Panc1 (cell line): Measurements from ENCODE around the gene FBXL17. TPM values are rescaled to one million over a fixed set of nuclear protein-coding genes. Genes with fewer than 3 reads are reported as not detected.

Source experiments
- ATAC-seq: fragments of 200-7000 bp; cut with Tn5 transposase; 2 replicates; pipeline ENCODE4 v1.9.1; 2020; ENCODE audit warnings: mild to moderate bottlenecking, moderate library complexity
- BruUV-seq: library from RNA; stranded (reverse); fragments of 400-500 nt; replicated peaks from 2 replicates; lab custom pipeline; 2021; lab: Mats Ljungman, UMichigan
- CTCF ChIA-PET: fragments of 300-600 bp; sonication (Branson Sonifier 250); formaldehyde crosslinking; loops from one replicate; lab custom pipeline; 2022; ENCODE audit warnings: antibody characterized with exemption; lab: Charles Lee
- POLR2A ChIA-PET: fragments of 300-600 bp; sonication (Branson Sonifier 250); formaldehyde crosslinking; loops from one replicate; lab custom pipeline; 2022; ENCODE audit warnings: antibody characterized with exemption; lab: Charles Lee
- DNase-seq: peaks from one replicate; pipeline ENCODE4 v3.0.0-alpha.2; 2010; ENCODE audit warnings: low read depth, low spot score
- H3K27ac ChIP-seq: 2 replicates; pipeline ENCODE4 v1.5.1; 2011; ENCODE audit warnings: mild to moderate bottlenecking, low read length, inconsistent platforms
- H3K27me3 ChIP-seq: fragments of 200-500 bp; sonication (Bioruptor generic); 2 replicates; pipeline ENCODE4 v1.6.0; 2014; ENCODE audit warnings: low read length, inconsistent platforms; ENCODE audit not compliant: control insufficient read depth, insufficient read depth
- H3K36me3 ChIP-seq: fragments of 200-500 bp; sonication (Bioruptor generic); 2 replicates; pipeline ENCODE4 v1.5.1; 2014; ENCODE audit warnings: inconsistent platforms, mild to moderate bottlenecking, low read length, moderate library complexity; ENCODE audit not compliant: control insufficient read depth, insufficient read depth
- H3K4me1 ChIP-seq: 2 replicates; pipeline ENCODE4 v1.5.1; 2011; ENCODE audit warnings: inconsistent platforms, mild to moderate bottlenecking, low read length, moderate library complexity; ENCODE audit not compliant: control insufficient read depth, insufficient read depth
- H3K4me3 ChIP-seq, 2 experiments: 2 replicates each; pipeline ENCODE4 v1.5.1; 2011 to 2012; ENCODE audit warnings: low read depth in 2 of 2, low read length in 2 of 2, mild to moderate bottlenecking in 2 of 2, inconsistent platforms in 1 of 2, moderate library complexity in 1 of 2
- H3K9me3 ChIP-seq: fragments of 200-500 bp; sonication (Bioruptor generic); 2 replicates; pipeline ENCODE4 v1.5.1; 2014; ENCODE audit warnings: low read depth, mild to moderate bottlenecking, inconsistent platforms, low read length, moderate library complexity; ENCODE audit not compliant: control insufficient read depth, insufficient read depth
- POLR2AphosphoS5 ChIP-seq: IDR thresholded peaks from 2 replicates; pipeline ENCODE4 v1.6.1; 2012; ENCODE audit warnings: mild to moderate bottlenecking, low read depth, low read length, moderate library complexity
- REST ChIP-seq, 2 experiments: IDR thresholded peaks; 2 replicates each; pipeline ENCODE4 v1.6.1; 2011 to 2012; ENCODE audit warnings: low read depth in 2 of 2, control low read depth in 1 of 2, low read length in 1 of 2, mild to moderate bottlenecking in 1 of 2, moderate library complexity in 1 of 2; ENCODE audit not compliant: insufficient read depth in 1 of 2
- SIN3A ChIP-seq: IDR thresholded peaks from 2 replicates; pipeline ENCODE4 v1.6.1; 2012; ENCODE audit warnings: low read depth, mild to moderate bottlenecking, low read length, moderate library complexity, borderline replicate concordance; ENCODE audit not compliant: insufficient read depth
- TCF7L2 ChIP-seq: IDR thresholded peaks from 2 replicates; pipeline ENCODE4 v1.6.1; 2011; ENCODE audit warnings: mild to moderate bottlenecking, low read depth, low read length, inconsistent platforms
- in situ Hi-C: cut with HindIII; loops from 2 replicates; pipeline ENCODE4 v1.10.0; 2016; ENCODE audit warnings: low sequenced_read_pairs, low pct_unique_long_range_greater_than_20kb
- intact Hi-C: fragments of 100-400 bp; cut with micrococcal nuclease; formaldehyde crosslinking; loops from one replicate; pipeline ENCODE4 v1.10.0; 2022; ENCODE audit not compliant: unreplicated experiment
- total RNA-seq: library from RNA; stranded (reverse); gene quantifications from one replicate; pipeline ENCODE4 v1.2.1, GENCODE V29; 2021; ENCODE audit not compliant: unreplicated experiment
- TF ChIP-seq, protein P1 (sequence below): fragments of 450-650 bp; IDR thresholded peaks from 2 replicates; pipeline ENCODE4 v1.5.1; 2017; ENCODE audit warnings: mild to moderate bottlenecking

FBXL17 gene
- total RNA-seq, 1 experiment from 2014 or later = 17.4 TPM

GRCh38 chr5:108222011-108222410 is 159.9 kb downstream of the FBXL17 start:
- no peak for ATAC-seq
- TF ChIP-seq POLR2AphosphoS5 (no peak), TCF7L2 (no peak), SIN3A (no peak), REST (IDR thresholded peaks at IDR 0.05; ENCODE audit: insufficient read depth in 1 of 2, low read depth in 2 of 2, low read length in 1 of 2) (no peak)
- TF ChIP-seq, protein P1, sequence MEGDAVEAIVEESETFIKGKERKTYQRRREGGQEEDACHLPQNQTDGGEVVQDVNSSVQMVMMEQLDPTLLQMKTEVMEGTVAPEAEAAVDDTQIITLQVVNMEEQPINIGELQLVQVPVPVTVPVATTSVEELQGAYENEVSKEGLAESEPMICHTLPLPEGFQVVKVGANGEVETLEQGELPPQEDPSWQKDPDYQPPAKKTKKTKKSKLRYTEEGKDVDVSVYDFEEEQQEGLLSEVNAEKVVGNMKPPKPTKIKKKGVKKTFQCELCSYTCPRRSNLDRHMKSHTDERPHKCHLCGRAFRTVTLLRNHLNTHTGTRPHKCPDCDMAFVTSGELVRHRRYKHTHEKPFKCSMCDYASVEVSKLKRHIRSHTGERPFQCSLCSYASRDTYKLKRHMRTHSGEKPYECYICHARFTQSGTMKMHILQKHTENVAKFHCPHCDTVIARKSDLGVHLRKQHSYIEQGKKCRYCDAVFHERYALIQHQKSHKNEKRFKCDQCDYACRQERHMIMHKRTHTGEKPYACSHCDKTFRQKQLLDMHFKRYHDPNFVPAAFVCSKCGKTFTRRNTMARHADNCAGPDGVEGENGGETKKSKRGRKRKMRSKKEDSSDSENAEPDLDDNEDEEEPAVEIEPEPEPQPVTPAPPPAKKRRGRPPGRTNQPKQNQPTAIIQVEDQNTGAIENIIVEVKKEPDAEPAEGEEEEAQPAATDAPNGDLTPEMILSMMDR = no peak
- intact Hi-C loops (no loop called here), in situ Hi-C loops (no loop called here)
- H3K4me1 ChIP-seq = no peaks in the 10 kb centered on the region
- H3K4me3 ChIP-seq = no peak overlapping the region
- ChIA-PET CTCF (no interaction called here), POLR2A (interaction anchor here (0.6 kb wide), 1 partner anchor 192 kb away, joined by 3 read pairs; no protein-coding TSS in a partner anchor)
- no TSS peak for BruUV-seq
- DNase-seq = no peak
- H3K27me3 ChIP-seq = no peaks in the 10 kb centered on the region
- H3K36me3 ChIP-seq = no peaks in the 10 kb centered on the region; the same call in 1 of the 2 replicates
- no peak overlapping the region for H3K27ac ChIP-seq
- no peaks in the 10 kb centered on the region for H3K9me3 ChIP-seq

- no TSS peak for BruUV-seq
- ATAC-seq (no peak), DNase-seq (no peak)
- ChIA-PET CTCF (no interaction called here), POLR2A (no interaction called here)
- Histone ChIP-seq H3K4me1 (no peaks in the 10 kb centered on the region), H3K27me3 (no peaks in the 10 kb centered on the region), H3K9me3 (no peaks in the 10 kb centered on the region), H3K4me3 (no peak overlapping the region), H3K36me3 (no peaks in the 10 kb centered on the region; the same call in 1 of the 2 replicates), H3K27ac (no peak overlapping the region)
- TF ChIP-seq SIN3A (no peak), REST (IDR thresholded peaks at IDR 0.05; ENCODE audit: insufficient read depth in 1 of 2, low read depth in 2 of 2, low read length in 1 of 2) (no peak), TCF7L2 (no peak), POLR2AphosphoS5 (no peak)
- TF ChIP-seq, protein P1 = no peak
- in situ Hi-C loops (no loop called here), intact Hi-C loops (no loop called here)
Observed at GRCh38 chr5:108220834-108221233, 161.1 kb downstream of the FBXL17 start.
